Right cardiac atrium (tissue), 5 donors: Measurements from ENCODE around the gene MCAT. TPM values are rescaled to one million over a fixed set of nuclear protein-coding genes. Genes with fewer than 3 reads are reported as not detected.
A peak's percentile ranks its signal among the peaks of the same experiment; 100 is the strongest.

Source experiments
- ATAC-seq, 2 donors: fragments of 200-7000 bp; cut with Tn5 transposase; one replicate each; pipeline versions ENCODE4 v1.8.0 to v1.9.1; 2020; ENCODE audit warnings: moderate library complexity in 2 of 2, mild to moderate bottlenecking in 1 of 2
- DNase-seq, 3 donors: peaks; one replicate each; pipeline ENCODE4 v3.0.0-alpha.2; 2020
- H3K27ac ChIP-seq: one replicate; pipeline ENCODE4 v1.5.1; 2013; ENCODE audit warnings: mild to moderate bottlenecking, low read length, control low read depth, moderate library complexity
- H3K27me3 ChIP-seq: one replicate; pipeline ENCODE4 v1.6.1; 2013; ENCODE audit not compliant: control insufficient read depth, insufficient read depth
- H3K4me1 ChIP-seq: one replicate; pipeline ENCODE4 v1.6.1; 2013; ENCODE audit warnings: low read length; ENCODE audit not compliant: control insufficient read depth, insufficient read depth
- H3K4me3 ChIP-seq: one replicate; pipeline ENCODE4 v1.5.1; 2013; ENCODE audit warnings: low read length, control low read depth
- H3K9me3 ChIP-seq: one replicate; pipeline ENCODE4 v1.6.1; 2013; ENCODE audit warnings: low read length; ENCODE audit not compliant: control insufficient read depth
- WGBS: extraction: QIAGEN DNeasy Blood & Tissue Kit; methylation state at CpG from one replicate; pipeline ENCODE4 v1.1.7; 2013; 5-methylcytosine and 5-hydroxymethylcytosine counted together
- intact Hi-C, 4 donors: fragments of 100-400 bp; cut with DNase I; formaldehyde crosslinking; loops; one replicate each; pipeline versions ENCODE4 v1.11.0 to v1.14.0; 2022 to 2023
- polyA plus RNA-seq: library from polyadenylated mRNA; stranded (reverse); fragments of 200-250 nt; gene quantifications from one replicate; pipeline ENCODE4 v1.2.3, GENCODE V29; 2013
- total RNA-seq, 4 donors: library from RNA; stranded (reverse); fragmentation: NEBNext Ultra II Directional; extraction: Animal tissue kit (Norgen Biotek cat#: 25700); gene quantifications; one replicate each; pipeline ENCODE4 v1.2.1, GENCODE V29; 2021
- donor health status: healthy with polysubstance abuse.
- donor health status: DM: no; HTN: yes; CAD: no.
- donor health status: DM: no; HTN: no; CAD: no.
- donor health status: DM: no; HTN: yes; CAD: no; lungs with severe emphysema.
- donor health status: DM: yes; HTN: yes; CAD: no.

The MCAT gene
- total and polyA plus RNA-seq, 5 donors = 12.5 to 14.5 (median 13.8) TPM

DNA sequence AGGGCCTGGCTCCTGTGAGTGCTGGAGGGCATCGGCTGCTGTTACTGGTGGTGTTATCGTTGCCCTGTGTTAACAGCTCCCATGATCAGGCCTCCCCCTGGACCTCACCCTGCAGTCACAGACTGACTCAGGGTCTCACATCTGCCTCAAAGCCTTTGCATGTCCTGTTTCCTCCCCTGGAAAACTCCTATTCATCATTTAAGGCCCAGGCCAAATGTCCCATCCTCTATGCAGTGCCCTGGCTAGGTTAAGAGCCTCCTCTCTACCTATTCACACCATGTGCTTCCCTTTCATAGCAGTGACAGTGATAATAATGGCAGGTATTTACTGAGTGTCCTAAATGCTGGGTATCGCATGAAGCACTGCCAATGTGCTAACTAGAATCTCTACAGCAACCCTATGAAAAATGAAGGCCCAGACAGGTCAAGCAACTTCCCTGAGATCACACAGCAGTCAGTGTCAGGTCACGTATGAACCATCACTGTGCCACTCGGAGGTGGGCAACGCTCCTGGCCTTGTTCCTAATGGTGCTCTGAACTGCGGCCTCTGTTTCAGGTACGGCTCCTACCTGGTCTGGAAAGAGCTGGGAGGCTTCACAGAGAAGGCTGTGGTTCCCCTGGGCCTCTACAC lies 17.4 kb upstream of the MCAT start:
- H3K4me1 ChIP-seq = peaks cover 4% of the 10 kb centered on the region

DNA sequence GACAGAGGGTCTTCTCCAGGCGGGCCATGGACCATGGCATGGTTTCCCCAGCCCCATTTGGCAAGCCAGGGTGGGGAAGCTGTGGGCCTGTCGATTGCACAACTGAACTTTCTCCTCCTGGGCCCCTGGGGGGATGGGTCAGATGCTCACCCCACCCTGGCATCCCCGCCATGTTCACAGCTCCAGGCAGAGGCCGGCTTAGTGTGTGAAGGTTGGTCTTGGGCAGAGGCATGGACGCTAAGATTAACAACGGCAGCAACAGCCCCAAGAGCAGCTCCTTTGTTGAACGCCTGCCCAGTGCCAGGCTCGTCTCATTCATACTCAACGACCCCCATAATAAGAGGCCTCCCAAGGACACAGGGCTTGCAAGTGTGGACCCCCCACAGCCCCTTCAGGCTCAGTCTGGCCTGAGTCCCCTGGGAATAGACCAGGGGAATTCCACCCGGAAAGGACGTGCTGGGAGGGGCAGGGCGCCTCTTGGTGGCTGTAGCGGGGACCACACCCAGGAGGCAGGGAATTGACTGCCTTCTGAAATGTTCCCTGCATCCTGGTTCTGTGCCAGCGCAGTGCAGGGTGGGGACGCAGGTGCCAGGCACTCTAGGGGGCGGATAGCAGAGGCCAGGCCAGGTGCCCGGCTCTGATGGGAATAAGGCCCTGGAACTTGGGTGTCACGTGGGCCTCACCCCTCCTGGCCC lies 16.4 kb upstream of the MCAT start:
- peaks cover 4% of the 10 kb centered on the region for H3K4me1 ChIP-seq
- H3K9me3 ChIP-seq = no peaks in the 10 kb centered on the region
- no peak overlapping the region for H3K4me3 ChIP-seq
- no peak for DNase-seq
- no peak overlapping the region for H3K27ac ChIP-seq
- intact Hi-C loops = no loop called here
- WGBS = 67% methylated on average over 18 of the region's 18 CpGs
- peak in 1 of 2 donors; percentile 2 for ATAC-seq
- no peaks in the 10 kb centered on the region for H3K27me3 ChIP-seq

More for the DNA sequence above, 17.4 kb upstream of the MCAT start:
- no peaks in the 10 kb centered on the region for H3K9me3 ChIP-seq
- no peak overlapping the region for H3K4me3 ChIP-seq
- ATAC-seq (no peak), DNase-seq (no peak)
- 93% methylated on average over 8 of the region's 8 CpGs for WGBS
- no peaks in the 10 kb centered on the region for H3K27me3 ChIP-seq
- intact Hi-C loops = no loop called here
- H3K27ac ChIP-seq = no peak overlapping the region

DNA sequence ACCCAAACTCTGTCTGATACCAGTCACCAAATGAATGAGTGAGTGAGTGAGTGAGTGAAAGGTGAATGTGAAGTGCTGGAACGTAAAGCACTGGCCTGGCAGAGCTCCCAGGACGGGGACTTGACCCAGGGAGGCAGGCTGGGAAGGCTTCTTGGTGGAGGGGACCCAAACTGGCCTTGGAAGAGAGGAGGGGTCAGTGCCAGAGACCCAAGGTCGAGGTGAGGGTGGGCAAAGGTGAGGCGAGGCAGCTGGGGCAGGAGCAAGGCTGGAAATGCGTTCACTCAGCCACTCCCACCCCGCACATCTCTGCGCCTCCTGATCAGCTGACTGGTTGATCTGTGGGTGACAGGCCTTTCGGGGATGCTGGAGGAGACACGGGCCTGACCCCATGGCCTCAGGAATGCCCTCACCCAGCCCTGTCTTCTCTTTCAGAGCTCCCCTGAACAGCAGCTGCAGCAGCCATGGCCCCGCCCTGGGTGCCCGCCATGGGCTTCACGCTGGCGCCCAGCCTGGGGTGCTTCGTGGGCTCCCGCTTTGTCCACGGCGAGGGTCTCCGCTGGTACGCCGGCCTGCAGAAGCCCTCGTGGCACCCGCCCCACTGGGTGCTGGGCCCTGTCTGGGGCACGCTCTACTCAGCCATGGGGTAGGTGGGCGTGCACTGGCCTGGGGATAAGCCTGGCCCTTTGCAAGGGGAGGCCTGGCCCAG lies 15.7 kb upstream of the MCAT start:
- Histone ChIP-seq H3K4me1 (peaks cover under 1% of the 10 kb centered on the region), H3K9me3 (no peaks in the 10 kb centered on the region), H3K27me3 (no peaks in the 10 kb centered on the region), H3K4me3 (no peak overlapping the region), H3K27ac (no peak overlapping the region)
- intact Hi-C loops = no loop called here
- DNase-seq (no peak), ATAC-seq (no peak)
- WGBS = 92% methylated on average over 24 of the region's 24 CpGs

- whole genome bisulfite sequencing = 77% methylated on average over 9 of the region's 9 CpGs
- Histone ChIP-seq H3K4me1 (no peaks in the 10 kb centered on the region), H3K4me3 (no peak overlapping the region), H3K9me3 (no peaks in the 10 kb centered on the region), H3K27ac (no peak overlapping the region), H3K27me3 (no peaks in the 10 kb centered on the region)
- intact Hi-C loops = no loop called here
- ATAC-seq (no peak), DNase-seq (no peak)
Observed at GRCh38 chr22:43157874-43158546, 14.8 kb upstream of the MCAT start.

GRCh38 chr22:43156413-43156812 lies 13.2 kb upstream of the MCAT start:
- WGBS = 82% methylated on average over 12 of the region's 12 CpGs
- Histone ChIP-seq H3K4me1 (peaks cover 2% of the 10 kb centered on the region), H3K27me3 (no peaks in the 10 kb centered on the region), H3K4me3 (no peak overlapping the region), H3K27ac (no peak overlapping the region), H3K9me3 (no peaks in the 10 kb centered on the region)
- ATAC-seq = no peak
- intact Hi-C loops = no loop called here
- DNase-seq = no peak

DNA sequence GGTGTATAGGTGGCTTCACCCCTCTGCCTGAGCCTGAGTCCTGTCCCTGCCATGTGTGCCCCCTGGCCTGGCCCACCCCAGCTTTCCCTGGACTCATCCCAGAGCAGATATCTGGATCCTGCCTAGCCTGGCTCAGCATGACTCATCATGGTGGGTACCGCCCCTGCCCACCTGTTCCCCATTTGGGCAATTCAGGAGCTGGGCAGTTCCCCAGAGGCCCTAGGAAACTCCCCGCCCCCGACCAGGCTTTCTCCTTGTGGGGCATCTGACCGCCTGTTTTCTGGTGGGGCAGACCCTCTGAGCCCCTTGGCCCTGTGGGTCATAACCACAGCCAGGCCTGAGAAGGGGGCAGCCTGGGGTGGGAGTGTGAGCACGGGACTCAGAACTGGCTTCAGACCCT lies 12.6 kb upstream of the MCAT start:
- Histone ChIP-seq H3K4me1 (peaks cover 4% of the 10 kb centered on the region), H3K4me3 (no peak overlapping the region), H3K27ac (no peak overlapping the region), H3K9me3 (no peaks in the 10 kb centered on the region), H3K27me3 (no peaks in the 10 kb centered on the region)
- no peak for DNase-seq
- 90% methylated on average over 5 of the region's 5 CpGs for WGBS
- no peak for ATAC-seq
- intact Hi-C loops = no loop called here

GRCh38 chr22:43154887-43155536 lies 11.8 kb upstream of the MCAT start:
- no peak for ATAC-seq
- intact Hi-C loops = no loop called here
- Histone ChIP-seq H3K27me3 (no peaks in the 10 kb centered on the region), H3K4me1 (peaks cover 6% of the 10 kb centered on the region), H3K9me3 (no peaks in the 10 kb centered on the region), H3K4me3 (no peak overlapping the region), H3K27ac (no peak overlapping the region)
- 81% methylated on average over 27 of the region's 27 CpGs for WGBS
- peak in 2 of 3 donors; percentile 64 to 76 for DNase-seq

- ATAC-seq (no peak), DNase-seq (no peak)
- WGBS = 68% methylated on average over 9 of the region's 9 CpGs
- Histone ChIP-seq H3K4me3 (no peak overlapping the region), H3K9me3 (no peaks in the 10 kb centered on the region), H3K27me3 (no peaks in the 10 kb centered on the region), H3K4me1 (peaks cover 6% of the 10 kb centered on the region), H3K27ac (no peak overlapping the region)
- intact Hi-C loops = no loop called here
Observed at GRCh38 chr22:43153899-43154298, 10.7 kb upstream of the MCAT start.

DNA sequence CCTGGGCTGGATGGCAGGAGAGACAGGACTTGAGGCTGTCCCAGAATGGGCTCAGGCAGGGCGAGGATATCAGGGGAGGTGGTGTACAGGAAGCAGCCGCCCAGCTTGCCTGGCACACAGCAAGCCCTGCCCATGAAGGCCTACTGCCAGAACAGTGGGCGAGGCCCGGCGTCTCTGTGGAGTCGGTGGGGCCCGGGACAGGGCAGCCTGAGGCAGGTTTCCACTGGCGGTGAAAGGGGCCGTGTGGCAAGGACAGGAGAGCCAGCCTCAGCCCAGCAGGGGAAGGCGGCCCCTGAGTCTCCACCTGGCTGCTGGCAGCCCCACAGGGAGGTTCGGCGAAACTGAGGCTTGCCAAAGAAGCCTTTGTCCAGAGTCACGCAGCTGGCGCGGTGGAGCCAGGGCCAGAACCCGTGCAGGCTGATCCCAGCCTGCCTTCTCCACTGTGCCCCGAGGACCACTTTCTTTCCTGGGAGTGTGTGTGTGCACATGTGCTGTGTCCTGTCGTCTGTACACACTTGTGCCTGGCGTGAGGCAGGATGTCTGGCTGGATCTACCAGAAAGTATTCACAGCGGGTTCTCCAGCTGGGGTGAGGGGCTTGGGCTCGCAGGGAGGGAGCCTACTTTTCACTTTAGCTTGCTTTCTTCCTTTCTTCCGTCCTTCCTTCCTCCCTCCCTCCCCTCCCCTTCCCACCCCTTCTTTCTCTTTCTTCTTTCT lies 9.3 kb upstream of the MCAT start:
- Histone ChIP-seq H3K27me3 (no peaks in the 10 kb centered on the region), H3K9me3 (no peaks in the 10 kb centered on the region), H3K4me1 (peaks cover 6% of the 10 kb centered on the region), H3K4me3 (peak overlapping the region; percentile 90), H3K27ac (peak overlapping the region; percentile 15)
- DNase-seq = peak; percentile 82 to 92 (median 87)
- intact Hi-C loops = no loop called here
- WGBS = 7% methylated on average over 22 of the region's 22 CpGs
- peak; percentile 77 to 82 for ATAC-seq

DNA sequence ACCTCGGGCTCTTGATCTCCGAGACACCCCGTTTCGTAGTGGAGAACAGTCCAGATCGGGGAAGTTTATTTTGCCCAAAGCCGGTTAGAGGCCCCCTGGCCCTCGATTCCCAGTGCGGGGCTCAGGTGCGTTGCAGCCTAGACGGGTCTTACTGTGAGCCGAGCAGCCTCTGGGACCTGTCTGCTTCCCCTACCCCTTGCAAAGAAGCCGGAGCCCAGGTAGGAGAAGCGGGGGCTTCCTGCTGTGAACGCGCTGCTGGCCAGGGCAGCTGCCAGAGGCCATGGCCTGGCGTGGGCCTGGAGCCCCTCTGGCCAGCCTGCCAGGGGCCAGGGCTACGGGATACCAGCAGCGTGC lies 8.8 kb upstream of the MCAT start:
- no peak for ATAC-seq

More for the DNA sequence above, 8.8 kb upstream of the MCAT start:
- Histone ChIP-seq H3K27ac (peak overlapping the region; percentile 15), H3K4me3 (peak overlapping the region; percentile 90), H3K4me1 (peaks cover 6% of the 10 kb centered on the region), H3K27me3 (no peaks in the 10 kb centered on the region), H3K9me3 (no peaks in the 10 kb centered on the region)
- WGBS = 22% methylated on average over 18 of the region's 18 CpGs
- intact Hi-C loops = no loop called here
- DNase-seq = no peak
